Measurements from ENCODE around the gene ADCYAP1R1.

DNA sequence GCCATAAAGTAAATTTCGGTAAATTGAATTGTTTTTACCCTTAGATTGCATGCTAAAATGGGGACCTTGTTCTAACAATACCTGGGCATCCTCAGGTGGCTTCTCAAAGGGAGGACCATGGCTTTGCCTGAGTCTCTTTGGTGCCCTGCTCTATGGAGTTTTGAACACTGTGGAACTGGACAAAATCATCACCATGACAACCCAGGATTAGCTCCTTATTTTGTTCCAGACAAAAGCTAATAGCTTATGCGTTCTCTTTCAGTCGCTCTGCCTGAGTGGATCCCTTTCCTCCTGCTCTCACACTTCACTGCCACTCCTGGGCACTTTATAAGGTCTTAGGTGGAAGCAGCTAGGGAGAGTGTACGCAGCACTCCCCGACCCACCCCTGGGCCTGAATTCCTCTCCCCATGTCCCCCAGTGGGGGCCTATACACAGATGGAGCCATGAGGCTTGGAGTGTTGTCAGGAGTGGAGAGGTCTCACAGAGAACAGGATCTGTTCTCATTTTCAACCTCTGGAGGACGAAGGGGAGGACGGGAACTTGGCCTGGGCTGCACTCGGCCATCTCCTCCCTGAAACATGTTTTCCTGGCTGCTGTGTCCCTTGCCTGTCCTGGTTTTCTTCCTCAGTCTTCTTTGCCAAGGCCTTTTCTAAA is 19.0 kb downstream of the ADCYAP1R1 start:
- TF ChIP-seq, protein P1, sequence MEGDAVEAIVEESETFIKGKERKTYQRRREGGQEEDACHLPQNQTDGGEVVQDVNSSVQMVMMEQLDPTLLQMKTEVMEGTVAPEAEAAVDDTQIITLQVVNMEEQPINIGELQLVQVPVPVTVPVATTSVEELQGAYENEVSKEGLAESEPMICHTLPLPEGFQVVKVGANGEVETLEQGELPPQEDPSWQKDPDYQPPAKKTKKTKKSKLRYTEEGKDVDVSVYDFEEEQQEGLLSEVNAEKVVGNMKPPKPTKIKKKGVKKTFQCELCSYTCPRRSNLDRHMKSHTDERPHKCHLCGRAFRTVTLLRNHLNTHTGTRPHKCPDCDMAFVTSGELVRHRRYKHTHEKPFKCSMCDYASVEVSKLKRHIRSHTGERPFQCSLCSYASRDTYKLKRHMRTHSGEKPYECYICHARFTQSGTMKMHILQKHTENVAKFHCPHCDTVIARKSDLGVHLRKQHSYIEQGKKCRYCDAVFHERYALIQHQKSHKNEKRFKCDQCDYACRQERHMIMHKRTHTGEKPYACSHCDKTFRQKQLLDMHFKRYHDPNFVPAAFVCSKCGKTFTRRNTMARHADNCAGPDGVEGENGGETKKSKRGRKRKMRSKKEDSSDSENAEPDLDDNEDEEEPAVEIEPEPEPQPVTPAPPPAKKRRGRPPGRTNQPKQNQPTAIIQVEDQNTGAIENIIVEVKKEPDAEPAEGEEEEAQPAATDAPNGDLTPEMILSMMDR (IDR thresholded peaks at IDR 0.05; ENCODE audit: low read depth, low read length, poor library complexity, severe bottlenecking), result no peak
- TF ChIP-seq EZH2phosphoT487 (IDR thresholded peaks at IDR 0.05; ENCODE audit: borderline replicate concordance, low read length), result no peak

Measured in DOHH2 (cell line).